HUES64 (cell line): ENCODE data around the gene CLEC3B.
"Not testable (repeated sequence)": the region's sequence is repeated elsewhere in the genome, so short reads cannot be mapped to it uniquely, and the experiment has no call there.

ENCODE experiments used
- H3K27ac ChIP-seq: 2 replicates; pipeline ENCODE4 v1.7.0; 2013; ENCODE audit warnings: low read depth, low read length, inconsistent platforms
- H3K27me3 ChIP-seq: 2 replicates; pipeline ENCODE4 v1.6.1; 2013; ENCODE audit warnings: mild to moderate bottlenecking, low read length; ENCODE audit not compliant: insufficient read depth
- H3K36me3 ChIP-seq: 2 replicates; pipeline ENCODE4 v1.6.1; 2013; ENCODE audit warnings: mild to moderate bottlenecking, low read length; ENCODE audit not compliant: insufficient read depth
- H3K4me1 ChIP-seq: 2 replicates; pipeline ENCODE4 v1.6.1; 2013; ENCODE audit warnings: mild to moderate bottlenecking, low read length, moderate library complexity; ENCODE audit not compliant: insufficient read depth
- H3K4me3 ChIP-seq: 2 replicates; pipeline ENCODE4 v1.5.1; 2013; ENCODE audit warnings: mild to moderate bottlenecking, low read length, moderate library complexity
- H3K9ac ChIP-seq: 2 replicates; pipeline ENCODE4 v1.6.1; 2013; ENCODE audit warnings: mild to moderate bottlenecking, low read depth, low read length
- H3K9me3 ChIP-seq: 2 replicates; pipeline ENCODE4 v1.6.1; 2013; ENCODE audit warnings: low read depth, low read length; ENCODE audit not compliant: insufficient read depth
- WGBS: fragments of 150-250, 120-280 bp; methylation state at CpG from one replicate; pipeline ENCODE4 v1.1.7; 2013; ENCODE audit warnings: missing lambda C conversion rate; 5-methylcytosine and 5-hydroxymethylcytosine counted together

The CLEC3B gene

DNA sequence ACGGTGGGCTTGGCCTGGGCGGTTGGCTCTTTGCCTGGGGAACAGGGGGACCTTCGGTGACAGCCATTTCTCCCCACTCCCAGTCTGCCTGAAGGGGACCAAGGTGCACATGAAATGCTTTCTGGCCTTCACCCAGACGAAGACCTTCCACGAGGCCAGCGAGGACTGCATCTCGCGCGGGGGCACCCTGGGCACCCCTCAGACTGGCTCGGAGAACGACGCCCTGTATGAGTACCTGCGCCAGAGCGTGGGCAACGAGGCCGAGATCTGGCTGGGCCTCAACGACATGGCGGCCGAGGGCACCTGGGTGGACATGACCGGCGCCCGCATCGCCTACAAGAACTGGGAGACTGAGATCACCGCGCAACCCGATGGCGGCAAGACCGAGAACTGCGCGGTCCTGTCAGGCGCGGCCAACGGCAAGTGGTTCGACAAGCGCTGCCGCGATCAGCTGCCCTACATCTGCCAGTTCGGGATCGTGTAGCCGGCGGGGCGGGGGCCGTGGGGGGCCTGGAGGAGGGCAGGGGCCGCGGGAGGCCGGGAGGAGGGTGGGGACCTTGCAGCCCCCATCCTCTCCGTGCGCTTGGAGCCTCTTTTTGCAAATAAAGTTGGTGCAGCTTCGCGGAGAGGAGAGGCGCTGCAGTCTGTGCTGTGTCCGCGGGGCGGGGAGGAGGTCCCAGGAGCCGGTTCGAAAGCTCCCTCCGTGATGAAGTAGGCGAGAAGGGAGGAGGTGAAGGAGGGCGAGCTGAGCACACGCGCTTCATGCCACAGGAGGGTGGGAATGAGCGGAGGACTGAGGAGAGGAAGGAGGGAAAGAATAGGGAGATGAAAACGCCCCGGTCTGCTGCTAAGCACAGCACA is 9.6 kb downstream of the CLEC3B start:
- WGBS, result 29% methylated on average over 64 of the region's 64 CpGs
- no peak overlapping the region for H3K9ac ChIP-seq
- peaks cover 6% of the 10 kb centered on the region; the same call in 1 of the 2 replicates for H3K4me1 ChIP-seq
- H3K27me3 ChIP-seq, result peaks cover 46% of the 10 kb centered on the region
- no peaks in the 10 kb centered on the region for H3K36me3 ChIP-seq
- peak overlapping the region; percentile 44 for H3K4me3 ChIP-seq
- H3K9me3 ChIP-seq, result no peaks in the 10 kb centered on the region
- H3K27ac ChIP-seq, result no peak overlapping the region

DNA sequence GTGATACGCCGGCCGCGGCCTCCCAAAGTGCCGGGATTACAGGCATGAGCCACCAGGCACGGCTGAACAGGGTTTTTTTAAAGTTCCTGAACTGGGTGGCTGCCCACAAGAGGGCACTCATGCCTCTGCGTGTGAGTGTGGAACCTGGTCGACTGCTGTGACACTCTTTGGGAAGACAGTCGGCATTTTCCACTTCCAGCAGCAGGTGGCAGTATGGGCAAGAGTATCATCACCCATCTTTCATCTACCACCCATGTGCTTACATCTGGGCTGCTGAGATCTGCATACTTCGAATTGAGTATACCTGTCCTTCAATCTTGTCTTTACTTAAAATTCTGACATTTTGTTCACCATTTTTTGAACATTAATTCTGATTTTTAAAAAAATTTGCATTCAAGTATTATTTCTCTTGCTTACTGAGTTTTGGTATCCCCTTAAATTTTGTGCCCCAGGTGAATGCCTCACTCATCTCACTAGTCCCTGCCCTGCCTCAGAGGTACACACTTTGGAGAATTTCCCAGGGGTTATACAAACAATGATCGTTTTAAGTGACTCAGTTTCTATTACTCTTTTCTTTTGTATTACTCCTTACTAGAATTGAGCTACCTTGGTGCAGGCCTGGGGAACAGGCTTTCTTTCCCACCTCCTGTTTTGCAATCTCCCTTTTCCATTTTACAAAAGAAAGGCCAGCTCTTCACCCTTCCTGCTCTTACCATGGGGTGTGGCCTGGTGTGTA is 11.8 kb downstream of the CLEC3B start:
- Histone ChIP-seq H3K9ac (no peak overlapping the region), H3K36me3 (no peaks in the 10 kb centered on the region), H3K27ac (no peak overlapping the region), H3K27me3 (peaks cover 45% of the 10 kb centered on the region), H3K4me3 (no peak overlapping the region), H3K9me3 (no peaks in the 10 kb centered on the region), H3K4me1 (peaks cover 6% of the 10 kb centered on the region; the same call in 1 of the 2 replicates)
- WGBS, result 8% methylated on average over 11 of the region's 11 CpGs

DNA sequence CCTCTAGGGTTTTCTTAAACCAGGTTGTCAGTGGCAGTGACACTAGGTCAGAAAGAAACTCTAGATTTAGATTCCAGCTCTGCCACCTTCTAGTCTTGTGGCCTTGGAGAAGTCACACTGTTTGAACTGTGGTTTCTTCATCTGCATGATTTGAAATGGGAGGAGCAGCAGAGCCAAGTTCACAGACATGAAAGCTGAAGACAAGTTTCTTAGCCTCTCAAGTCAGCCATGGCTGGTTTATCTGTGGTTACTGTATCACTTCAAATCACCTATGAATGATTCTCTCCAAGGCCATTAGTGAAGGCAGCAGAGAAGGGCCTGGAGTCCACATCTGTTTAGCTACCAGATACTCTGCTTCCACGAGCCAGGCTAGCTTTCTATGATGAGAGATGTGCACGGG is 15.6 kb downstream of the CLEC3B start:
- Histone ChIP-seq H3K9ac (no peak overlapping the region), H3K4me3 (no peak overlapping the region), H3K36me3 (no peaks in the 10 kb centered on the region), H3K4me1 (peaks cover 6% of the 10 kb centered on the region; the same call in 1 of the 2 replicates), H3K27me3 (peaks cover 7% of the 10 kb centered on the region), H3K9me3 (no peaks in the 10 kb centered on the region), H3K27ac (no peak overlapping the region)
- WGBS, result 91% methylated on average over 2 of the region's 2 CpGs

DNA sequence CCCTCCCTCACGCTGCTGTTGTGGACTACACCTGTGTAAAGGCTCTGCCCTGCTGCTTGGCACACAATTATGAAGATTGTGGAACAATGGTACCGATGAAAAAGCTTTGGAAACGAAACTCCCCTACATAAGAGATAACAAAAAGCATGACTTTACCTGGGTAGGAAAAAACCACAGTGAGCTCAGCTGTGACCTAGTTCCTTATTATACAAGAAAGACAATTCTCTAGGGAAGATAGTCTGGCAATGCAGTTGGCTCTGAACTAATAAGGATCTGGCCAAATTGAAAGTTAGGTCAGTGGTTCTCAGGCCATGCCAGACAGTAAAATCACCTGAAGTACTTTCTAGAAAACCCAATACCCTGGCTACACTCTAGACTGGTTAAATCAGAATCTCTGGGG is 16.1 kb downstream of the CLEC3B start:
- Histone ChIP-seq H3K9me3 (no peaks in the 10 kb centered on the region), H3K9ac (no peak overlapping the region), H3K4me3 (no peak overlapping the region), H3K36me3 (no peaks in the 10 kb centered on the region), H3K27me3 (peaks cover 2% of the 10 kb centered on the region), H3K4me1 (peaks cover 6% of the 10 kb centered on the region; the same call in 1 of the 2 replicates), H3K27ac (no peak overlapping the region)
- WGBS, result 91% methylated on average over 2 of the region's 3 CpGs

DNA sequence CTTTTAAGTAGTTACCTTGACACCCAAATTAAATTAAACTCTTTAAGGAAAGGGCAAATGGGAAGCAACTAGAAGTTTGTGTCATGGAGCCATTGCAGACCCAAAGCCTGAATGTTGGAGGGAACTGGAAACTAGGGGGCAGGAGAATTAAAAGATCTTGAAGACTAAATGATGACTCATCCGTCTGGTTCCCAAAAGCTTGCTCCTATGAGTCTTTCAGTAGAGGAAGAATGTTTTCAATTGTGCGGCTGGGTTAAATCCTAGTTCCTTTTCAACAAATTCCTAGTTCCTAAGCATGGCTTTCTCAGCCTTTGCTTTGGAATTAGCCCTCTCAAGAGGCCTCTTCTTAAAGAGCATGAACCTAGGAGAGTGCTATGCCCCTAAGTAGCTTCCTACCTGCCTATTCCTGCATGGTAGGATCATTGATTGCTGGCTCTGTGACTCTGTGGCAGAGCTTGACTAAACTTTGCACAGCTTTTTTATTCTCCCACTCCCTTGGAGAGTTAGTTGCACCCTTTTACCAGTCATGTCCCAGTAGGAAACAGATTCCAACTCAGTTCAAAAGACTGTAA is 17.7 kb downstream of the CLEC3B start:
- Histone ChIP-seq H3K9ac (peak overlapping the region; percentile 2; the same call in 1 of the 2 replicates), H3K27me3 (no peaks in the 10 kb centered on the region), H3K4me1 (no peaks in the 10 kb centered on the region; the same call in 1 of the 2 replicates), H3K27ac (peak overlapping the region; percentile 15; the same call in 1 of the 2 replicates), H3K4me3 (no peak overlapping the region), H3K36me3 (no peaks in the 10 kb centered on the region), H3K9me3 (no peaks in the 10 kb centered on the region)
- WGBS, result 71% methylated on average over 2 of the region's 2 CpGs

DNA sequence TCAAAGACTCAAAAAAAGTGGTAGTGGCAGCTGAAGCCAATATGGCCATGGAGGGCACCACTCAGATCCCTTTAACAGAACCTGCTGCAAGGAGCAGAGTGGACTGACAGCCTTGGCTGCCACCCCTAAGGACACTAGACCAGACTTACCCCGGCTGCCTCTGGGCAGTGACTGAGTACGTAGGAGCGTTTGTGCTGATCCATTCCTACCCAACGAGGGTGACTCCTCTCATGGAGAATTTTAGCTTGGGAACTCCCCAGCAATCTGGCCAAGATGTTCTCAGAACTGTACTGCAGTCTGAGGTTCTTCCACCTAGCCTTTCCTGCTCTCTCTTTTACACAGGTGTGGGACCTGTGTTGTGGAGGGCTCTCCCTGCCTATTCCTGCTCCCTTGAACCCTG is 22.1 kb downstream of the CLEC3B start:
- Histone ChIP-seq H3K9me3 (no peaks in the 10 kb centered on the region), H3K27ac (no peak overlapping the region), H3K27me3 (peaks cover 2% of the 10 kb centered on the region; the same call in 1 of the 2 replicates), H3K4me1 (no peaks in the 10 kb centered on the region; the same call in 1 of the 2 replicates), H3K9ac (no peak overlapping the region), H3K4me3 (no peak overlapping the region), H3K36me3 (no peaks in the 10 kb centered on the region)
- 88% methylated on average over 4 of the region's 4 CpGs for WGBS

DNA sequence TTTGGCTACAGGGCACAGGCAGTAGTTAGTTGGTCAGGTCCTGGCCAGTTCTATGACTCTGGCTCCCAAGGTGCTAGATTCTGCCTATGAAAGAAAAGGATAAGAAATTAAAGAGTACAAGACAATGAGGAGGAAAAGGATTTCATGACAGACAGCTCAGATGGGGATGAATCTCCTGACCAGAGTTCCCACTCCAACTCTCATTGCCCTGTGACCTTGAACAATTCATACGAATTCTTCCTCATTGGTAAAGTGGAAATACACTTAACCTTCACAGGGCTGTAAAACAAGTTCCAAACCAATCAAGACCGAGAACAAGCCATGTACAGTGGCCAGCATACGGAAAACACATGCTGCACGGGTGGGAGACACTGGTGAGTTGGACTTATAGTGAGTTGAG is 23.7 kb downstream of the CLEC3B start:
- H3K9me3 ChIP-seq, result no peaks in the 10 kb centered on the region
- no peak overlapping the region for H3K27ac ChIP-seq
- H3K36me3 ChIP-seq, result no peaks in the 10 kb centered on the region
- 89% methylated on average over 4 of the region's 4 CpGs for WGBS
- peaks cover 7% of the 10 kb centered on the region for H3K27me3 ChIP-seq
- H3K4me1 ChIP-seq, result peaks cover under 1% of the 10 kb centered on the region; the same call in 1 of the 2 replicates
- H3K9ac ChIP-seq, result no peak overlapping the region
- H3K4me3 ChIP-seq, result no peak overlapping the region

DNA sequence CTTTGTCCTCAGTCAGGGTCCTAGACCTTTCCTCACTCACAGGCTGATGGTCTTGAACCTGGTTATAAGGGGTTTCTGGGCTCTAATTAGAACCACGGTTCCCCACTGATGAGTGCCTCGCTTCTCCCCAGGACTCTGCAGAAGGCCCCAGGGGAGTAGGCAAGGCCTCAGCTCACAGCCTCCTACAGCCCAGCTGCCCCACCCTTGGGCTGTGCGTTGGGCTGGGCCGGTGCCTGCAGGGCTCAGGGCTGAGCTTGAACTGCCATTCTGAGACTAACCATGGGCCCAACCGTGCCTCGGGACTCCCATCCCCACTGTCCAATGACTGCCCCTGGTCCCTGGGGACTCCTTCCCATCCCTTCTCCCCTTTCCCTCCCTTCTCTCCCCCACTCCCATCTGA is 25.6 kb downstream of the CLEC3B start:
- Histone ChIP-seq H3K27ac (no peak overlapping the region), H3K9me3 (no peaks in the 10 kb centered on the region), H3K4me1 (peaks cover 10% of the 10 kb centered on the region; the same call in 1 of the 2 replicates), H3K9ac (no peak overlapping the region), H3K4me3 (no peak overlapping the region), H3K36me3 (no peaks in the 10 kb centered on the region), H3K27me3 (peaks cover 23% of the 10 kb centered on the region)
- WGBS, result 90% methylated on average over 6 of the region's 6 CpGs

DNA sequence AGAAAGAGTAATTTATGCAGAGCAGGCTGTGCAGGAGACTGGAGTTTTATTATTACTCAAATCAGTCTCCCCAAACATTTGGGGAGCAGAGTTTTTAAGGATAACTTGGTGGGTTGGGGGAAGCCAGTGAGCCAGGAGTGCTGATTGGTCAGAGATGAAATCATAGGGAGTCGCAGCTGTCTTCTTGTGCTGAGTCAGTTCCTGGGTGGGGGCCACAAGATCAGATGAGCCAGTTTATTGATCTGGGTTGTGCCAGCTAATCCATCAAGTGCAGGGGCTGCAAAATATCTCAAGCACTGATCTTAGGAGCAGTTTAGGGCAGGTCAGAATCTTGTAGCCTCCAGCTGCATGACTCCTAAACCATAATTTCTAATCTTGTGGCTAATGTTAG is 27.7 kb downstream of the CLEC3B start:
- H3K9me3 ChIP-seq, result not testable (repeated sequence)
- H3K4me1 ChIP-seq, result peaks cover 10% of the 10 kb centered on the region; the same call in 1 of the 2 replicates

DNA sequence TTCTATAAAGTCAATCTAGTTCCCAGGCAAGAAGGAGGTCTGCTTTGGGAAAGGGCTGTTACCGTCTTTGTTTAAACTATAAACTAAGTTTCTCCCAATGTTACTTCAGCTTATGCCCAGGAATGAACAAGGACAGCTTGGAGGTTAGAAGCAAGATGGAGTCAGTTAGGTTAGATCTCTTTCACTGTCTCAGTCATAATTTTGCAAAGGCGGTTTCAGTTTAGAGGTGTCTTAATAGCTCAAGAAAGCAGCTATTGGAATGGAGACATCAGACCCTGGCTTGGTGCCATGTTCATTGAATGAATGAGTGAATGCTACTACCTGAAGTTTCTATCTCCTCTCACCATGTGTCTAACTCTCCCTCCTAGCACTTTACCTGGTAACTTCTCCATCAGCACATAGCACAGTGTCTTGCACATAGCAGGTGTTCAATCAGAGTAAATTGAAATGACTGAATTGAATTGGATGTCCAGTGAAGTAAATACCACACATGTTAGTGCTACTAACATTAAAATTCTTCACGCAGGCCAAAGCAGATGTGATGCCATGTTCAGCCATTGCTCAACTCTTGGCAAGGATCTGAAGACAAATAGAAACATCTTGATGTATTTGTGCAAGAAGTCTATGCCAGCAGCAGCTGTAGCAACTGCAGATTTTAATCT is 28.2 kb downstream of the CLEC3B start:
- Histone ChIP-seq H3K27me3 (peaks cover 46% of the 10 kb centered on the region), H3K4me3 (no peak overlapping the region), H3K36me3 (no peaks in the 10 kb centered on the region), H3K4me1 (peaks cover 10% of the 10 kb centered on the region; the same call in 1 of the 2 replicates), H3K9ac (no peak overlapping the region), H3K27ac (no peak overlapping the region), H3K9me3 (no peaks in the 10 kb centered on the region)
- 91% methylated on average over 3 of the region's 3 CpGs for WGBS

More for the DNA sequence above, 27.7 kb downstream of the CLEC3B start:
- H3K36me3 ChIP-seq, H3K9ac ChIP-seq, H3K4me3 ChIP-seq, H3K27ac ChIP-seq: not testable (repeated sequence)
- WGBS, result 89% methylated on average over 1 of the region's 1 CpG
- H3K27me3 ChIP-seq, result peaks cover 43% of the 10 kb centered on the region
